DND-41 (cell line): ENCODE data around the gene HP1BP3.

Source experiments
- ATAC-seq: fragments of 200-7000 bp; cut with Tn5 transposase; 3 replicates; pipeline ENCODE4 v1.9.1; 2021; ENCODE audit warnings: low read depth; ENCODE audit not compliant: insufficient read depth
- DNase-seq: peaks from one replicate; pipeline ENCODE4 v3.0.0-alpha.2; 2020
- H2AFZ ChIP-seq: 2 replicates; pipeline ENCODE4 v1.6.0; 2012; ENCODE audit warnings: low read depth, low read length
- H3K27ac ChIP-seq: 2 replicates; pipeline ENCODE4 v1.5.1; 2012; ENCODE audit warnings: low read length, inconsistent platforms
- H3K27me3 ChIP-seq: fragments of 200-600 bp; sonication (generic); 2 replicates; pipeline ENCODE4 v1.6.0; 2012; ENCODE audit warnings: low read length, mild to moderate bottlenecking, inconsistent platforms; ENCODE audit not compliant: insufficient read depth, poor library complexity
- H3K36me3 ChIP-seq: 2 replicates; pipeline ENCODE4 v1.5.1; 2012; ENCODE audit warnings: low read length, inconsistent platforms; ENCODE audit not compliant: insufficient read depth
- H3K4me1 ChIP-seq: 2 replicates; pipeline ENCODE4 v1.5.1; 2012; ENCODE audit warnings: mild to moderate bottlenecking, low read length; ENCODE audit not compliant: insufficient read depth
- H3K4me2 ChIP-seq: 2 replicates; pipeline ENCODE4 v1.6.0; 2012; ENCODE audit warnings: mild to moderate bottlenecking, moderate library complexity, low read length, inconsistent platforms; ENCODE audit not compliant: insufficient read depth
- H3K4me3 ChIP-seq, 2 experiments: fragments of 200-600 bp in 1 of 2; shearing (Covaris generic) in 1 of 2; 2 replicates each; pipeline ENCODE4 v1.5.1; 2012 to 2016; ENCODE audit warnings: inconsistent platforms in 2 of 2, low read length in 2 of 2, mild to moderate bottlenecking in 2 of 2, low read depth in 1 of 2, moderate library complexity in 1 of 2
- H3K79me2 ChIP-seq: 2 replicates; pipeline ENCODE4 v1.6.0; 2012; ENCODE audit warnings: low read length, inconsistent platforms; ENCODE audit not compliant: insufficient read depth
- H3K9ac ChIP-seq: 2 replicates; pipeline ENCODE4 v1.6.0; 2012; ENCODE audit warnings: low read depth, mild to moderate bottlenecking, inconsistent platforms, low read length, moderate library complexity
- H3K9me3 ChIP-seq: 2 replicates; pipeline ENCODE4 v1.5.1; 2012; ENCODE audit warnings: low read length, moderate library complexity, mild to moderate bottlenecking, inconsistent platforms; ENCODE audit not compliant: insufficient read depth, severe bottlenecking
- H4K20me1 ChIP-seq: 2 replicates; pipeline ENCODE4 v1.6.0; 2012; ENCODE audit warnings: low read length; ENCODE audit not compliant: insufficient read depth
- EZH2 ChIP-seq: IDR thresholded peaks from 3 replicates; pipeline ENCODE4 v1.6.1; 2012; ENCODE audit warnings: borderline replicate concordance, low read depth, mild to moderate bottlenecking, moderate library complexity, low read length, inconsistent platforms; ENCODE audit not compliant: severe bottlenecking
- TF ChIP-seq, protein P1 (sequence below): IDR thresholded peaks from 2 replicates; pipeline ENCODE4 v1.5.1; 2012; ENCODE audit warnings: borderline replicate concordance, low read length, moderate library complexity, mild to moderate bottlenecking; ENCODE audit not compliant: poor library complexity, severe bottlenecking; ENCODE audit errors: extremely low read depth

The HP1BP3 gene

DNA sequence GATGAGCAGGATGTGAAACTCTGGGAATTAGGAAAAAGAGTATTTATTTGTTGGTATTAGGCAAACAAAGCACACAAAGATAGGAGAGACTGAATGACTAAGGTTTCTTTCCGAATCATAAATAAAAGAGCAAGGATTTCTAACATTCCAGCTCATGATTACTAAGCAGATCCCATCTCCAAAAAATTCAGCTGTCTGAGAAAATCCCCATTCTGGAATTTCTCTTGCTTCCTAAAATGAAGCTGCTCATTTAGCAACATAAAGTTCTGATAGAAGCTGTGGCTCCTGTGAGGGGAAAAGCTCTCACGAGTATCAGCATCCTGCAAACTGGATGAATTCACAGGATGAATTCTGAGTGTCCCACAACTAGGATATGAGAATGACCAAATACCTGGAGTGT lies 47.9 kb downstream of the HP1BP3 start:
- Histone ChIP-seq H3K36me3 (peaks cover 66% of the 10 kb centered on the region), H3K9me3 (no peaks in the 10 kb centered on the region), H2AFZ (no peak overlapping the region), H3K9ac (no peak overlapping the region), H3K4me1 (no peaks in the 10 kb centered on the region), H3K27me3 (no peaks in the 10 kb centered on the region), H3K4me2 (no peak overlapping the region), H3K4me3 (no peak overlapping the region), H4K20me1 (peaks cover 14% of the 10 kb centered on the region; the same call in 1 of the 2 replicates), H3K79me2 (no peaks in the 10 kb centered on the region), H3K27ac (no peak overlapping the region)
- TF ChIP-seq EZH2: no peak
- TF ChIP-seq, protein P1, sequence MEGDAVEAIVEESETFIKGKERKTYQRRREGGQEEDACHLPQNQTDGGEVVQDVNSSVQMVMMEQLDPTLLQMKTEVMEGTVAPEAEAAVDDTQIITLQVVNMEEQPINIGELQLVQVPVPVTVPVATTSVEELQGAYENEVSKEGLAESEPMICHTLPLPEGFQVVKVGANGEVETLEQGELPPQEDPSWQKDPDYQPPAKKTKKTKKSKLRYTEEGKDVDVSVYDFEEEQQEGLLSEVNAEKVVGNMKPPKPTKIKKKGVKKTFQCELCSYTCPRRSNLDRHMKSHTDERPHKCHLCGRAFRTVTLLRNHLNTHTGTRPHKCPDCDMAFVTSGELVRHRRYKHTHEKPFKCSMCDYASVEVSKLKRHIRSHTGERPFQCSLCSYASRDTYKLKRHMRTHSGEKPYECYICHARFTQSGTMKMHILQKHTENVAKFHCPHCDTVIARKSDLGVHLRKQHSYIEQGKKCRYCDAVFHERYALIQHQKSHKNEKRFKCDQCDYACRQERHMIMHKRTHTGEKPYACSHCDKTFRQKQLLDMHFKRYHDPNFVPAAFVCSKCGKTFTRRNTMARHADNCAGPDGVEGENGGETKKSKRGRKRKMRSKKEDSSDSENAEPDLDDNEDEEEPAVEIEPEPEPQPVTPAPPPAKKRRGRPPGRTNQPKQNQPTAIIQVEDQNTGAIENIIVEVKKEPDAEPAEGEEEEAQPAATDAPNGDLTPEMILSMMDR: no peak
- DNase-seq: no peak
- ATAC-seq: no peak

DNA sequence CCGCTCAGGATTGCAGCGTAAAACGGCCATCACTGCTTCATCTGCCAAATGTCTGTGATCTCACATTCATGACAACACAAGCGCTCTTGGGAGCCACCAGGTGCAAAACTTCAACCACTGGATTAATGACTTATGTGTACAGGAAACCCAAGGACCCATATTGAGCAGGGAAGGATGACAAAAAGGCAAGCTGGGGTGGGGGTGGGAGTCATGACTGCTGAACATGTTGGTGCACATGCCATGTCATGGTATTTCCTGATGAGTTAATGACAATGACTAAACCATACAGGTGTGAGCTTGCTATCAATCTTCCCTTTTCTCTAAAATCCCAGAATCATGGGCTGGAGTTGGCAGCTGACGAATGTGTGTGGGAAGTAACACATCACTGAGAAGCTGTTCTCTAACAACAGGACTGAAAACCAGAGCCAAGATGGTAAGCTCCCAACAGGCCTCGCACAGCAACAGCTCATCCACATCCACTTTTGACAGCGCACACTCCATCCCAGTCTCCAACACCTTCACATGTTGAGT lies 51.5 kb downstream of the HP1BP3 start:
- H3K27ac ChIP-seq: no peak overlapping the region
- H4K20me1 ChIP-seq: 0 out of 2 replicates have a peak, but pooled peaks cover 6% of the 10 kb centered on the region
- H3K4me1 ChIP-seq: no peaks in the 10 kb centered on the region
- H3K4me3 ChIP-seq: no peak overlapping the region
- H3K79me2 ChIP-seq: no peaks in the 10 kb centered on the region
- H2AFZ ChIP-seq: no peak overlapping the region
- H3K4me2 ChIP-seq: no peak overlapping the region
- peaks cover 10% of the 10 kb centered on the region for H3K27me3 ChIP-seq
- H3K36me3 ChIP-seq: peaks cover 31% of the 10 kb centered on the region
- 0 out of 3 replicates have a peak, but pooled peaks have one; percentile 11 for ATAC-seq
- H3K9me3 ChIP-seq: no peaks in the 10 kb centered on the region
- TF ChIP-seq, protein P1: no peak
- no peak for TF ChIP-seq EZH2
- no peak for DNase-seq
- no peak overlapping the region for H3K9ac ChIP-seq

DNA sequence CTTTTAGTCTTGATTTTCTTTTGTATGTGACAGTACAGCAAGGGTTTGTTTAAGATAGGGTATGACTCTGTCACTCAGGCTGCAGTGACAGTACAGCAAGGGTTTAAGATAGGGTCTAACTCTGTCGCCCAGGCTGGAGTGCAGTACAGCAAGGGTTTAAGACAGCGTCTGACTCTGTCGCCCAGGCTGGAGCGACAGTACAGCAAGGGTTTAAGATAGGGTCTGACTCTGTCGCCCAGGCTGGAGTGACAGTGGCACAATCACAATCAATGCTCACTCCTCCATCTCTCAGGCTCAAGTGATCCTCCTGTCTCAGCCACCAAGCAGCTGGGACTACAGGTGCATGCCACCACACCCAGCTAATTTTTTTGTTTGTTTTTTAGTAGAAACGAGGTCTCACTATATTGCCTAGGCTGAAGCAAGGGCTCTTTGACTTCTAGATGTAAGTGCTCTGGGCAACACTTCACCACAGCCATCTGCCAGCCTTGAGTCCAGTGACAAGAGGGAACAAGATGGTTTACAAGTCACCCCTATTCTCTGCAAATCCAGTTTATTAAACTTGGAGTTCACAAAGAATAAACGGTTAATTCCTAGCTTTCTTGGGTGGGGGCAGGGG lies 53.6 kb downstream of the HP1BP3 start:
- Histone ChIP-seq H3K4me1 (no peaks in the 10 kb centered on the region), H3K27ac (no peak overlapping the region), H3K36me3 (peaks cover 12% of the 10 kb centered on the region), H2AFZ (no peak overlapping the region), H3K27me3 (peaks cover 12% of the 10 kb centered on the region), H3K9me3 (no peaks in the 10 kb centered on the region), H4K20me1 (peaks cover 12% of the 10 kb centered on the region; the same call in 1 of the 2 replicates), H3K4me2 (no peak overlapping the region), H3K4me3 (no peak overlapping the region), H3K9ac (no peak overlapping the region), H3K79me2 (no peaks in the 10 kb centered on the region)
- TF ChIP-seq, protein P1: no peak
- no peak for TF ChIP-seq EZH2
- DNase-seq: no peak
- 0 out of 3 replicates have a peak, but pooled peaks have one; percentile 7 for ATAC-seq
